Progenitor cell of endocrine pancreas (in vitro differentiated cells): Measurements from ENCODE around the gene SMCO2. TPM values are rescaled to one million over a fixed set of nuclear protein-coding genes. Genes with fewer than 3 reads are reported as not detected.

Source experiments
- DNase-seq: peaks from one replicate; pipeline ENCODE4 v3.0.0; 2021; ENCODE audit warnings: low spot score; ENCODE audit not compliant: unreplicated experiment
- H3K27ac Mint-ChIP-seq: 2 replicates; pipeline ENCODE4 v1.8.0; 2021; ENCODE audit warnings: mild to moderate bottlenecking, moderate library complexity, mixed read lengths
- H3K27me3 Mint-ChIP-seq: 2 replicates; pipeline ENCODE4 v1.8.0; 2021; ENCODE audit warnings: mixed read lengths
- H3K36me3 Mint-ChIP-seq: 2 replicates; pipeline ENCODE4 v1.8.0; 2022; ENCODE audit warnings: mixed read lengths; ENCODE audit not compliant: insufficient read depth
- H3K4me1 Mint-ChIP-seq: 2 replicates; pipeline ENCODE4 v1.8.0; 2021; ENCODE audit warnings: low read depth, mixed read lengths
- H3K4me3 Mint-ChIP-seq: 2 replicates; pipeline ENCODE4 v1.8.0; 2021; ENCODE audit warnings: low read depth, mild to moderate bottlenecking, moderate library complexity, mixed read lengths
- H3K9me3 Mint-ChIP-seq: 2 replicates; pipeline ENCODE4 v1.8.0; 2021; ENCODE audit warnings: low read depth, mixed read lengths
- CTCF ChIP-seq: fragments of 200-600 bp; sonication (generic); IDR thresholded peaks from one replicate; pipeline ENCODE4 v1.5.0; 2021; ENCODE audit warnings: antibody characterized with exemption, mild to moderate bottlenecking; ENCODE audit not compliant: unreplicated experiment
- total RNA-seq: library from RNA; stranded (reverse); gene quantifications from 2 replicates; pipeline ENCODE4 v1.2.1, GENCODE V29; 2021

The SMCO2 gene
- total RNA-seq, 1 donor from 2014 or later = 1.4 TPM

GRCh38 chr12:27506645-27507189 lies 60.2 kb downstream of the SMCO2 start:
- no peaks in the 10 kb centered on the region for H3K27me3 Mint-ChIP-seq
- H3K36me3 Mint-ChIP-seq = no peaks in the 10 kb centered on the region
- TF ChIP-seq CTCF = no peak
- H3K27ac Mint-ChIP-seq = no peak overlapping the region
- DNase-seq = no peak
- peaks cover 10% of the 10 kb centered on the region for H3K9me3 Mint-ChIP-seq
- H3K4me3 Mint-ChIP-seq = no peak overlapping the region
- peaks cover 9% of the 10 kb centered on the region for H3K4me1 Mint-ChIP-seq

- Mint-ChIP-seq H3K36me3 (no peaks in the 10 kb centered on the region), H3K9me3 (peaks cover 6% of the 10 kb centered on the region), H3K4me3 (no peak overlapping the region), H3K4me1 (peaks cover 12% of the 10 kb centered on the region), H3K27me3 (no peaks in the 10 kb centered on the region), H3K27ac (no peak overlapping the region)
- TF ChIP-seq CTCF = no peak
- DNase-seq = no peak
These were observed 62.3 kb downstream of the SMCO2 start for GRCh38 chr12:27508736-27509431.

GRCh38 chr12:27511031-27511722 lies 64.6 kb downstream of the SMCO2 start:
- H3K4me3 Mint-ChIP-seq = no peak overlapping the region
- no peaks in the 10 kb centered on the region for H3K36me3 Mint-ChIP-seq
- no peak for DNase-seq
- H3K4me1 Mint-ChIP-seq = peaks cover 14% of the 10 kb centered on the region
- H3K9me3 Mint-ChIP-seq = peaks cover 6% of the 10 kb centered on the region
- no peaks in the 10 kb centered on the region for H3K27me3 Mint-ChIP-seq
- no peak for TF ChIP-seq CTCF
- H3K27ac Mint-ChIP-seq = peak overlapping the region; percentile 12

- H3K4me1 Mint-ChIP-seq = peaks cover 14% of the 10 kb centered on the region
- peaks cover 1% of the 10 kb centered on the region for H3K9me3 Mint-ChIP-seq
- no peaks in the 10 kb centered on the region for H3K36me3 Mint-ChIP-seq
- TF ChIP-seq CTCF = no peak
- H3K27ac Mint-ChIP-seq = peak overlapping the region; percentile 12
- H3K4me3 Mint-ChIP-seq = no peak overlapping the region
- no peak for DNase-seq
- no peaks in the 10 kb centered on the region for H3K27me3 Mint-ChIP-seq
These were observed 65.1 kb downstream of the SMCO2 start for GRCh38 chr12:27511723-27512045.

- Mint-ChIP-seq H3K27me3 (no peaks in the 10 kb centered on the region), H3K27ac (no peak overlapping the region), H3K9me3 (no peaks in the 10 kb centered on the region), H3K4me1 (peaks cover 20% of the 10 kb centered on the region), H3K36me3 (no peaks in the 10 kb centered on the region), H3K4me3 (no peak overlapping the region)
- no peak for DNase-seq
- TF ChIP-seq CTCF = no peak
These were observed 66.8 kb downstream of the SMCO2 start for GRCh38 chr12:27513155-27513824.
